Kidney epithelial cell (primary cell): ENCODE data around the gene ANKRD62. TPM values are rescaled to one million over a fixed set of nuclear protein-coding genes. Genes with fewer than 3 reads are reported as not detected.
"Not testable (repeated sequence)": the region's sequence is repeated elsewhere in the genome, so short reads cannot be mapped to it uniquely, and the experiment has no call there.

Experiments used
- DNase-seq: peaks from one replicate; pipeline ENCODE4 v3.0.0-alpha.2; 2010; ENCODE audit warnings: low read depth
- H3K27me3 ChIP-seq: 2 replicates; pipeline ENCODE4 v1.6.0; 2011; ENCODE audit warnings: low read length; ENCODE audit not compliant: control insufficient read depth, insufficient read depth
- H3K36me3 ChIP-seq: 2 replicates; pipeline ENCODE4 v1.5.1; 2011; ENCODE audit warnings: low read length; ENCODE audit not compliant: control insufficient read depth, insufficient read depth
- H3K4me3 ChIP-seq: 2 replicates; pipeline ENCODE4 v1.5.1; 2011; ENCODE audit warnings: low read depth, mild to moderate bottlenecking, control low read depth, low read length
- total RNA-seq: library from RNA; depleted of rRNA; stranded (reverse); fragments of >200 nt; gene quantifications from 2 replicates; pipeline ENCODE4 v1.2.3, GENCODE V29; 2015
- TF ChIP-seq, protein P1 (sequence below): IDR thresholded peaks from 2 replicates; pipeline ENCODE4 v1.5.1; 2011; ENCODE audit warnings: mild to moderate bottlenecking, moderate library complexity, low read length, control low read depth, inconsistent platforms; ENCODE audit not compliant: insufficient read depth, poor library complexity, severe bottlenecking

Gene ANKRD62
- total RNA-seq, 1 donor from 2014 or later: not detected

DNA sequence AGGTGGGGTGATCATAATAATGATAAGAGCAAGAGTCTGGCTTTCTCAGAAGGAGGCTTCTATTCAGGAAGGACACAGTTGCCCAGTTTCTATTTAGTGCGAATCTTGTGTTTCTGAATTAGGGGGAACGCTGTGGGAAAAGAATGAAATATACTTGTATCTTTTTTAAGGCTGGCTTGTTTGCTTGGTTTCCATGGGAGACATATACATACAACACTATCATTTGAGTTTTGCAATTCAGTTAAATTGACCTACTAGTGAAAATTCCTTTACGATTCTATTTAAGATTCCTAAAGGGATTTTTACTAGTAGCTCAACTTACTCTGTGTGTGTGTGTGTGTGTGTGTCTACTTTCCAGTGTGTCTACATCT is 24.7 kb upstream of the ANKRD62 start:
- Histone ChIP-seq H3K4me3 (no peak overlapping the region), H3K27me3 (no peaks in the 10 kb centered on the region), H3K36me3 (no peaks in the 10 kb centered on the region)
- DNase-seq: no peak
- TF ChIP-seq, protein P1, sequence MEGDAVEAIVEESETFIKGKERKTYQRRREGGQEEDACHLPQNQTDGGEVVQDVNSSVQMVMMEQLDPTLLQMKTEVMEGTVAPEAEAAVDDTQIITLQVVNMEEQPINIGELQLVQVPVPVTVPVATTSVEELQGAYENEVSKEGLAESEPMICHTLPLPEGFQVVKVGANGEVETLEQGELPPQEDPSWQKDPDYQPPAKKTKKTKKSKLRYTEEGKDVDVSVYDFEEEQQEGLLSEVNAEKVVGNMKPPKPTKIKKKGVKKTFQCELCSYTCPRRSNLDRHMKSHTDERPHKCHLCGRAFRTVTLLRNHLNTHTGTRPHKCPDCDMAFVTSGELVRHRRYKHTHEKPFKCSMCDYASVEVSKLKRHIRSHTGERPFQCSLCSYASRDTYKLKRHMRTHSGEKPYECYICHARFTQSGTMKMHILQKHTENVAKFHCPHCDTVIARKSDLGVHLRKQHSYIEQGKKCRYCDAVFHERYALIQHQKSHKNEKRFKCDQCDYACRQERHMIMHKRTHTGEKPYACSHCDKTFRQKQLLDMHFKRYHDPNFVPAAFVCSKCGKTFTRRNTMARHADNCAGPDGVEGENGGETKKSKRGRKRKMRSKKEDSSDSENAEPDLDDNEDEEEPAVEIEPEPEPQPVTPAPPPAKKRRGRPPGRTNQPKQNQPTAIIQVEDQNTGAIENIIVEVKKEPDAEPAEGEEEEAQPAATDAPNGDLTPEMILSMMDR: no peak

DNA sequence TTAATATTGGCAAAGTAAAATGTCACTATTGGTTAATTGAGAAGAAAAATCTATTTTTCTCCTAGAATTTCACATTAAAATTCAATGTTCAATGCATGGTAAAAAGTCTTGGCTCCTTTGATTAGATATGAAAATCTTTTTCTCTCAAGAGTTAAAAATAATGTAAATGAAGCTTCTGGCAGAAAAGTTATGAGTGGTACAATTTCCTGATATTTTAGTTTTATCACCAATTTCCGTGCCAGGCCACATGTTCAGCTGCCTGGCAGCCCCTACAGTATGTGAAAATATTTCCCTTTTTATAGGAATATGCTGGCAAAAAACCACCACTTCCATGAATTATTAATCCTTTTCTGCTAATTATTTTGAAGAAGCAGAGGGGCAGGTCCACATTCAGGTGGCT is 22.6 kb upstream of the ANKRD62 start:
- not testable (repeated sequence) for H3K4me3 ChIP-seq, H3K27me3 ChIP-seq, H3K36me3 ChIP-seq, DNase-seq

DNA sequence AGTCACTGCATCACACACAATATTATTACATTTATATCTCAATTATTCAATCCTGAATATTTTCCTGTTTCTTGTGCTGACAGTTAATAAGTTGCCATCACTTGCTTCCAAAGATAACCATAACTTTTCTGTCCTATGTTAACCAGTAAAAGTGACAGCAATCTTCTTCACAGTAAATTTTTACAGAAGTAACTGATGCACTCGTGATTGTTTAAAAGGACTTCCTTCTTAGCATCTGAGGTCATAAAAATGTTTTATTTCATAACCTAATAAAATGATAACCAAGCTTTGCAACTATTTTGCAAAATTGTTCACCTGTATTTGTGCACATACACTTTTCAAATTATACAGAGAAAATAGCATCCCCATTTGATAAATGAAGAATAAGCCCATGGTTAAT is 20.6 kb upstream of the ANKRD62 start:
- DNase-seq: no peak
- Histone ChIP-seq H3K27me3 (no peaks in the 10 kb centered on the region), H3K4me3 (no peak overlapping the region), H3K36me3 (no peaks in the 10 kb centered on the region)
- TF ChIP-seq, protein P1: no peak

DNA sequence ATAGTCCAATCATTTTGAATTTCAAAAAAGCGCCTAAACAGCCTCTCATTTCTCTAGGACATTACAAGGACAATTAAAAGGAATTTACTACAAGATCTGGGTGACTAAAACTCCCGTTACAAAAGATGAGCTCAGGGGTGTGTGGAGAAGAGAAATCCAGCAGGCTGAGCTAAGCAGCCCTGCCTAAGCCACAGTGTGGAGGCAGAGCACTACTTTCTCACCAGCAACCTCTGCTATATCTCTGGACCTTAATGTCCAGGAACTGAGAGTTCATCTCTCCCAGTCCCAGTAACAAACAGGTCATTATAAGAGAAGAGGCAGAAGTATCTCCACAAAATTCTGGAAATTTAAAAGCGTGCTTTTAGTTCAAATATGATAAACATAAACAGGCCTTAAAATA is 18.9 kb upstream of the ANKRD62 start:
- Histone ChIP-seq H3K36me3 (no peaks in the 10 kb centered on the region), H3K4me3 (no peak overlapping the region), H3K27me3 (no peaks in the 10 kb centered on the region)
- TF ChIP-seq, protein P1: peak; percentile 23
- no peak for DNase-seq

DNA sequence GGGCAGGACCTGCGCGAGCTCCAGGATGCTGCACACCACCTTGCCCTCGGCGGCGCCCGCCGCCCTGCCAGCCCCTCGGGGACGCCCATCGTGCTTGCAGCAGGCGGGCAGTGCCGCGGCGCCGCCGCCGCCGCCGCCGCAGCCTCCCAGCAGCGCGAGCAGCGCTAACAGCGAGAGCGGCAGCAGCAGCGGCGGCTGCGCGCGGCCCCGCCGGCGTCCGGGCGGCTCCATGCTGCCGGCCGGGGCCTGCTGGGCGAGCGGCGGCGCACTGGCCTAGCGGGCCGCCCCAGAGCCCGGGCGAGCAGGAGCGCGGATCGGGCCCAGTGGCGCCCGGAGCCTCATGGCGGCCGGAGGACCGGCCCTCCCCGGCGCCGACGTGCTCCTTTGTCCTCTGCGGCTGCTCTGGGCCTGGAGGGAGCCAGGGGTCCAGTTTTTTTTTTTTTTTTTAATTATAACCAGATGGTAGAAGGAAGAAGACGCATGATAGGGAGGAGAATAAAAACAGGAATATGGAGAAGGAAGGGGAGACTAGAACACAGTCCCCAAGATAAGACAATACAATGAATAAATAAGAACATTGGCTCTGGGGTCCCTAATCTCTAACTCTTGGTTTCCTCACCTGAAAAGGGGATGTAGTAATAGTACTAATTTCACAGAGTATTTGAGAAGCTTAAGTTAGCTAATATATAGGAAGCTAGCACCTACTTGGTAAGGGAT is 17.1 kb upstream of the ANKRD62 start:
- TF ChIP-seq, protein P1: no peak
- DNase-seq: no peak
- H3K4me3 ChIP-seq: peak overlapping the region; percentile 22
- H3K27me3 ChIP-seq: no peaks in the 10 kb centered on the region
- no peaks in the 10 kb centered on the region for H3K36me3 ChIP-seq

DNA sequence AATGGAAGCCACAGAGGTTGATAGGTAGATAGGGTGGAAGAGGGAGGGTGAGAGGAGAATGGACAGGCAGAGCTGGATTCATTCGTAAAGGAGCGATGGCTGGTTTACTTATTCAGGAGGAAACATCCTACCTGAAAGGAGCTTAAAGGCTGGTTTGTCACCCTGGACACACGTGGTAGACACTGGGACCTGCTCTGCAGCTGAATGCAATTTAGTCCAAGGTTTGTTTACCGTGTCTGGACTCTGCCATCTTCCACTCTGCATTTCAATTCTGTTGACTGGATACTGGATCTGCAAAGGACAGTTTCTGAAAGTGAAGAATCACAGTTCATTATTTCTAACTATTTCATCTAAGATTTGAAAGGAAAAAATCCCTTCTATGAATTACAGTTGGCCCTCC is 15.6 kb upstream of the ANKRD62 start:
- not testable (repeated sequence) for DNase-seq, H3K36me3 ChIP-seq, H3K4me3 ChIP-seq, H3K27me3 ChIP-seq
